GM23248 (cell line): Measurements from ENCODE around the gene SLC13A5.

ENCODE experiments used
- EZH2 ChIP-seq: fragments of 200-600 bp; sonication (generic); IDR thresholded peaks from 2 replicates; pipeline ENCODE4 v1.6.1; 2018; ENCODE audit warnings: antibody characterized with exemption, mild to moderate bottlenecking; ENCODE audit not compliant: insufficient read depth, poor library complexity, severe bottlenecking
- EZH2phosphoT487 ChIP-seq: fragments of 200-600 bp; sonication (generic); IDR thresholded peaks from 2 replicates; pipeline ENCODE4 v1.6.1; 2018; ENCODE audit warnings: antibody characterized with exemption, moderate library complexity, mild to moderate bottlenecking, low read depth; ENCODE audit not compliant: insufficient read depth

DNA sequence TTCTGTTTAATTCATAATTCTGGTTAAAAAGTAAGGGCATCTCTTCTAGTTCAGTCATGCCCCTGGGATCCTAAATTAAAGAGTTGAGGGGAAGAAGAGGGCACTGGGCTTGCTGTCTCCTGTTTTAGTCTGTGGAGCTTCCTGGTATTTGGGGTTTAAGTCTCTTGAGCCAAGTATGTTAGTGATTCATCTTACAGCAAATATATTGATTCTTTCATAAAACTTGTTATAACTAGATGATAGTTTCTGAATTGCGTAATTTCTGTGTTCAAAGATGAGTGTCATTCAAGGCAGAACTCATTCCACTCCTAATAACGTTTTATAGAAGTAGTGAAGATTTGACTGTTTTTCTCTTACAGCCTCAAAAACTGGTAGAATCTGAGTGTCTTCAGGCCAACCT, 70.6 kb downstream of the SLC13A5 start:
- TF ChIP-seq EZH2 (no peak), EZH2phosphoT487 (no peak)
